Endothelial cell of umbilical vein (primary cell): ENCODE measurements around the gene SMIM21.

Experiments
- EZH2 ChIP-seq: IDR thresholded peaks from 2 replicates; pipeline ENCODE4 v1.6.1; 2012; ENCODE audit warnings: borderline replicate concordance, low read depth, mild to moderate bottlenecking, moderate library complexity, low read length, inconsistent platforms; ENCODE audit not compliant: severe bottlenecking
- GATA2 ChIP-seq: IDR thresholded peaks from 2 replicates; pipeline ENCODE4 v1.7.0; 2011; ENCODE audit warnings: low read depth, mild to moderate bottlenecking, moderate library complexity, mixed read lengths, low read length; ENCODE audit not compliant: insufficient read length, insufficient read depth
- MYC ChIP-seq: IDR thresholded peaks from one replicate; pipeline ENCODE4 v1.6.1; 2011; ENCODE audit warnings: mild to moderate bottlenecking, low read depth, low read length
- POLR2A ChIP-seq: IDR thresholded peaks from 2 replicates; pipeline ENCODE4 v1.6.1; 2012; ENCODE audit warnings: low read depth, mild to moderate bottlenecking, control low read depth, low read length
- POLR2AphosphoS5 ChIP-seq: IDR thresholded peaks from 2 replicates; pipeline ENCODE4 v1.6.1; 2012; ENCODE audit warnings: low read depth, mild to moderate bottlenecking, control low read depth, low read length, moderate library complexity; ENCODE audit not compliant: insufficient read depth
- TF ChIP-seq, protein P1 (sequence below), 2 donors: IDR thresholded peaks; 1 replicate in 1 of 2; 2 replicates in 1 of 2; pipeline ENCODE4 v1.5.1; 2011; ENCODE audit warnings: low read length in 2 of 2, mild to moderate bottlenecking in 2 of 2, moderate library complexity in 2 of 2, control low read depth in 1 of 2, inconsistent platforms in 1 of 2, low read depth in 1 of 2; ENCODE audit not compliant: insufficient read depth in 1 of 2; ENCODE audit errors: extremely low read depth in 1 of 2

DNA sequence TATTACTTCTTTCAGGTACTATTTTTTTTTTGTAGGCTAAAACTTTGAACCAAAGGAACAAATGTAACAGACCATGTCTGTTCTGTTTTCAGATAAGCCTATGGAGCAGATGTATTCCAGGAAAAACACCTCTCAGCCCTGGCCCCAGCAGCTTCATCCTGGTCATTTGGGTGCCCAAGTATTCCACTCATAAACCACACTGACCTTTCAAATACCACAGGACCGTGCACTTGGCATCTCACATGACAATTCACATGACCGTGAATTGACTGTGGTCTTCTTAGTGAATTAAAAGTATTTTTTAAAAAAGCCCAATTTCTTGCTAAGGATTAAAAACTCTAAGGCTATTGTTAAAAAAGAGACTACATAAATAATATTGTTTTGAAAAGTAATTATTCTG, 50.2 kb downstream of the SMIM21 start:
- TF ChIP-seq, protein P1, sequence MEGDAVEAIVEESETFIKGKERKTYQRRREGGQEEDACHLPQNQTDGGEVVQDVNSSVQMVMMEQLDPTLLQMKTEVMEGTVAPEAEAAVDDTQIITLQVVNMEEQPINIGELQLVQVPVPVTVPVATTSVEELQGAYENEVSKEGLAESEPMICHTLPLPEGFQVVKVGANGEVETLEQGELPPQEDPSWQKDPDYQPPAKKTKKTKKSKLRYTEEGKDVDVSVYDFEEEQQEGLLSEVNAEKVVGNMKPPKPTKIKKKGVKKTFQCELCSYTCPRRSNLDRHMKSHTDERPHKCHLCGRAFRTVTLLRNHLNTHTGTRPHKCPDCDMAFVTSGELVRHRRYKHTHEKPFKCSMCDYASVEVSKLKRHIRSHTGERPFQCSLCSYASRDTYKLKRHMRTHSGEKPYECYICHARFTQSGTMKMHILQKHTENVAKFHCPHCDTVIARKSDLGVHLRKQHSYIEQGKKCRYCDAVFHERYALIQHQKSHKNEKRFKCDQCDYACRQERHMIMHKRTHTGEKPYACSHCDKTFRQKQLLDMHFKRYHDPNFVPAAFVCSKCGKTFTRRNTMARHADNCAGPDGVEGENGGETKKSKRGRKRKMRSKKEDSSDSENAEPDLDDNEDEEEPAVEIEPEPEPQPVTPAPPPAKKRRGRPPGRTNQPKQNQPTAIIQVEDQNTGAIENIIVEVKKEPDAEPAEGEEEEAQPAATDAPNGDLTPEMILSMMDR (IDR thresholded peaks at IDR 0.05; ENCODE audit: extremely low read depth in 1 of 2, insufficient read depth in 1 of 2, low read depth in 1 of 2, low read length in 2 of 2): no peak
- TF ChIP-seq EZH2 (no peak), POLR2A (no peak), POLR2AphosphoS5 (no peak), GATA2 (no peak), MYC (no peak)
